SK-N-SH (cell line): ENCODE results near the gene CD6. TPM values are rescaled to one million over a fixed set of nuclear protein-coding genes. Genes with fewer than 3 reads are reported as not detected.

ENCODE experiments used
- CTCF ChIA-PET: fragments of 300-600, 350-600 bp; formaldehyde crosslinking; extraction: SDS; loops from one replicate; lab custom pipeline; 2021; lab: Yijun Ruan, JAX
- POLR2A ChIA-PET: fragments of 350-600 bp; sonication (Branson Sonifier 250); formaldehyde crosslinking; extraction: SDS; loops from one replicate; lab custom pipeline; 2020; ENCODE audit warnings: antibody characterized with exemption, inconsistent platforms; lab: Yijun Ruan, JAX
- DNase-seq: peaks from one replicate; pipeline ENCODE4 v3.0.0; 2012
- H2AFZ ChIP-seq: fragments of 200-600 bp; sonication (generic); 2 replicates; pipeline ENCODE4 v1.8.1; 2016; ENCODE audit warnings: antibody characterized with exemption, mild to moderate bottlenecking, low read depth
- H3F3A ChIP-seq: fragments of 200-600 bp; sonication (generic); replicated peaks from 2 replicates; pipeline ENCODE3; 2016; ENCODE audit warnings: antibody characterized with exemption, mild to moderate bottlenecking; ENCODE audit not compliant: insufficient read depth
- H3K27ac ChIP-seq, 2 experiments: fragments of 200-500 bp in 1 of 2; fragments of 200-600 bp in 1 of 2; sonication (Bioruptor generic) in 1 of 2; sonication (generic), shearing (Covaris generic) in 1 of 2; 2 replicates each; pipeline versions ENCODE4 v1.5.1 to v1.6.1; 2014 to 2016; ENCODE audit warnings: low read depth in 2 of 2, inconsistent platforms in 1 of 2, low read length in 1 of 2, mild to moderate bottlenecking in 1 of 2, mixed read lengths in 1 of 2
- H3K27me3 ChIP-seq: fragments of 200-600 bp; sonication (generic), shearing (Covaris generic); 2 replicates; pipeline ENCODE4 v1.6.1; 2016; ENCODE audit warnings: mixed run types; ENCODE audit not compliant: insufficient read depth
- H3K36me3 ChIP-seq, 2 experiments: fragments of 200-500 bp in 1 of 2; fragments of 200-600 bp in 1 of 2; sonication (Bioruptor generic) in 1 of 2; sonication (generic) in 1 of 2; replicated peaks in 1 of 2; 2 replicates each; pipeline versions ENCODE3 to v1.5.1; 2014 to 2016; ENCODE audit warnings: low read length in 1 of 2, mild to moderate bottlenecking in 1 of 2; ENCODE audit not compliant: insufficient read depth in 2 of 2, control insufficient read depth in 1 of 2
- H3K4me1 ChIP-seq, 2 experiments: fragments of 200-500 bp in 1 of 2; fragments of 200-600 bp in 1 of 2; sonication (Bioruptor generic) in 1 of 2; sonication (generic), shearing (Covaris generic) in 1 of 2; 2 replicates each; pipeline versions ENCODE4 v1.5.1 to v1.6.1; 2014 to 2016; ENCODE audit warnings: low read depth in 1 of 2, low read length in 1 of 2, mixed run types in 1 of 2; ENCODE audit not compliant: insufficient read depth in 2 of 2, control insufficient read depth in 1 of 2
- H3K4me2 ChIP-seq: fragments of 200-600 bp; sonication (generic), shearing (Covaris generic); 2 replicates; pipeline ENCODE4 v1.6.1; 2017; ENCODE audit warnings: mixed run types
- H3K4me3 ChIP-seq, 2 experiments: fragments of 200-500 bp in 1 of 2; fragments of 200-600 bp in 1 of 2; sonication (Bioruptor generic) in 1 of 2; sonication (generic), shearing (Covaris generic) in 1 of 2; 2 replicates each; pipeline versions ENCODE4 v1.5.1 to v1.8.1; 2014 to 2016; ENCODE audit warnings: low read depth in 2 of 2, inconsistent platforms in 1 of 2, low read length in 1 of 2, mild to moderate bottlenecking in 1 of 2, mixed read lengths in 1 of 2, moderate library complexity in 1 of 2
- H3K79me2 ChIP-seq: fragments of 200-600 bp; sonication (generic); 2 replicates; pipeline ENCODE4 v1.8.1; 2017; ENCODE audit warnings: mild to moderate bottlenecking; ENCODE audit not compliant: insufficient read depth
- H3K9ac ChIP-seq: fragments of 200-600 bp; sonication (generic); 2 replicates; pipeline ENCODE4 v1.6.1; 2017; ENCODE audit warnings: mixed run types
- H3K9me2 ChIP-seq: fragments of 200-600 bp; sonication (generic); 2 replicates; pipeline ENCODE4 v1.6.1; 2017; ENCODE audit warnings: mixed run types
- H3K9me3 ChIP-seq: fragments of 200-600 bp; sonication (generic); 2 replicates; pipeline ENCODE4 v1.6.1; 2017; ENCODE audit warnings: mixed run types, mild to moderate bottlenecking, moderate library complexity
- H4K20me1 ChIP-seq: fragments of 200-600 bp; sonication (generic); 2 replicates; pipeline ENCODE4 v1.6.1; 2017; ENCODE audit warnings: mild to moderate bottlenecking, mixed run types; ENCODE audit not compliant: insufficient read depth
- EZH2phosphoT487 ChIP-seq: fragments of 200-600 bp; sonication (generic); IDR thresholded peaks from 2 replicates; pipeline ENCODE4 v1.6.1; 2017; ENCODE audit warnings: low read depth, mixed run types, mild to moderate bottlenecking, antibody characterized with exemption, moderate library complexity, borderline replicate concordance
- FOSL2 ChIP-seq: IDR thresholded peaks from 2 replicates; pipeline ENCODE4 v1.4.0; 2012; ENCODE audit warnings: low read depth, mild to moderate bottlenecking, moderate library complexity, borderline replicate concordance
- GATA2 ChIP-seq: sonication (generic); formaldehyde crosslinking; IDR thresholded peaks from 2 replicates; pipeline ENCODE4 v1.5.0; 2020; ENCODE audit warnings: mild to moderate bottlenecking, missing genetic modification reagents
- RFX5 ChIP-seq: IDR thresholded peaks from 2 replicates; pipeline ENCODE4 v1.6.1; 2012; ENCODE audit warnings: mild to moderate bottlenecking, improper control_type of control experiment, low read length
- RXRA ChIP-seq: IDR thresholded peaks from 2 replicates; pipeline ENCODE4 v1.4.0; 2012; ENCODE audit warnings: low read depth, mild to moderate bottlenecking, borderline replicate concordance
- TCF12 ChIP-seq: IDR thresholded peaks from 2 replicates; pipeline ENCODE4 v1.4.0; 2012
- TEAD4 ChIP-seq: IDR thresholded peaks from 2 replicates; pipeline ENCODE4 v1.4.0; 2012; ENCODE audit warnings: mild to moderate bottlenecking, borderline replicate concordance; ENCODE audit not compliant: insufficient read depth
- WGBS: methylation state at CpG from one replicate; pipeline ENCODE4 v1.1.6; 2017; ENCODE audit warnings: low lambda C conversion rate; 5-methylcytosine and 5-hydroxymethylcytosine counted together
- polyA plus RNA-seq, 3 experiments: library from polyadenylated mRNA; depleted of rRNA; stranded (reverse); fragments of >200 nt; gene quantifications; 2 replicates each; pipeline ENCODE4 v1.2.3, GENCODE V29; 2012
- TF ChIP-seq, protein P1 (sequence below): IDR thresholded peaks from 2 replicates; pipeline ENCODE4 v1.6.1; 2012; ENCODE audit warnings: mild to moderate bottlenecking, low read depth, low read length, moderate library complexity
- TF ChIP-seq, protein P2 (sequence below): fragments of 150-350 bp; IDR thresholded peaks from 2 replicates; pipeline ENCODE4 v1.6.1; 2017; ENCODE audit warnings: antibody characterized with exemption, low read length, low read depth, borderline replicate concordance
- TF ChIP-seq, protein P3 (sequence below): fragments of 200-600 bp; sonication (generic); IDR thresholded peaks from 2 replicates; pipeline ENCODE4 v1.6.1; 2017; ENCODE audit warnings: antibody characterized with exemption, mild to moderate bottlenecking, moderate library complexity

The CD6 gene
- polyA plus RNA-seq, 1 of the 3 experiments (the other 2 are of a cell fraction): not detected

DNA sequence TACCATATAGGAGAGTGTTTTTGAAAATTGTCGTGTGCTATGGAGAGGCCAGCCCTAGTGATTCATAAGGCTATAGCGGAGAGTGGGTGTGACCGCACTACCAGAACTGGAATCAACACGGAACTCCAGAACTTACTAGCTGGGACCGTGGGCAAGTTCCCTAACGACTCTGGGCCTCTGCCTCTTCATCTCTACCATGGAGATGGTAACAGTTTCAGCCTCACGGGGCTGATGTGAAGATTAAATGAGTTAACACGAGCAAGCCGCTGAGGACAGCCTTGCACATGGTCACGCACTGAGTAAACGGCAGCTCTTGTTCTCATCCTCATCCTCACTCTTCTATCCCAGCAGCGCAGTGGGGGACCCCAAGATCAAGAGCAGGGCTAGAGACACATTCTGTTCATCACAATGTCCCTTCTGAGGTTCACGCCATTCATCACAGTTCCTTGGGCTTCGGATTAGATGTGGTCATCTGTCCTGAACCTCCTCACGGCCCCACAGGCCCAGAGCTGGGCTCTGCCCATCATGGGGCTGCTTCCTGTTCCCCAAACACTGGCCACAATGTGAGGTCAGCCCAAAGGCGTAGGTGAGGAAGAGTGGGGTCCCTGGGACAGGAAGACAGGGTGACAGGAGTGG is 83.6 kb downstream of the CD6 start:
- Histone ChIP-seq H3K27me3 (no peaks in the 10 kb centered on the region; the same call in 1 of the 2 replicates), H3K79me2 (no peaks in the 10 kb centered on the region), H3K4me2 (no peak overlapping the region), H3K27ac (no peak overlapping the region), H3K9me3 (no peaks in the 10 kb centered on the region), H3K9me2 (no peaks in the 10 kb centered on the region), H3K9ac (no peak overlapping the region), H3F3A (no peaks in the 10 kb centered on the region), H3K36me3 (no peaks in the 10 kb centered on the region), H4K20me1 (no peaks in the 10 kb centered on the region), H3K4me1 (peaks cover 0 to 13% of the 10 kb centered on the region in 2 experiments; a peak in 1 of 4 replicates), H3K4me3 (no peak overlapping the region), H2AFZ (no peak overlapping the region)
- 73% methylated on average over 16 of the region's 16 CpGs for WGBS
- no peak for DNase-seq
- POLR2A ChIA-PET: no interaction called here
- TF ChIP-seq RFX5 (no peak), TEAD4 (no peak), FOSL2 (no peak), TCF12 (no peak), GATA2 (CRISPR knock-in tag) (no peak), EZH2phosphoT487 (no peak), RXRA (no peak)
- TF ChIP-seq, protein P1, sequence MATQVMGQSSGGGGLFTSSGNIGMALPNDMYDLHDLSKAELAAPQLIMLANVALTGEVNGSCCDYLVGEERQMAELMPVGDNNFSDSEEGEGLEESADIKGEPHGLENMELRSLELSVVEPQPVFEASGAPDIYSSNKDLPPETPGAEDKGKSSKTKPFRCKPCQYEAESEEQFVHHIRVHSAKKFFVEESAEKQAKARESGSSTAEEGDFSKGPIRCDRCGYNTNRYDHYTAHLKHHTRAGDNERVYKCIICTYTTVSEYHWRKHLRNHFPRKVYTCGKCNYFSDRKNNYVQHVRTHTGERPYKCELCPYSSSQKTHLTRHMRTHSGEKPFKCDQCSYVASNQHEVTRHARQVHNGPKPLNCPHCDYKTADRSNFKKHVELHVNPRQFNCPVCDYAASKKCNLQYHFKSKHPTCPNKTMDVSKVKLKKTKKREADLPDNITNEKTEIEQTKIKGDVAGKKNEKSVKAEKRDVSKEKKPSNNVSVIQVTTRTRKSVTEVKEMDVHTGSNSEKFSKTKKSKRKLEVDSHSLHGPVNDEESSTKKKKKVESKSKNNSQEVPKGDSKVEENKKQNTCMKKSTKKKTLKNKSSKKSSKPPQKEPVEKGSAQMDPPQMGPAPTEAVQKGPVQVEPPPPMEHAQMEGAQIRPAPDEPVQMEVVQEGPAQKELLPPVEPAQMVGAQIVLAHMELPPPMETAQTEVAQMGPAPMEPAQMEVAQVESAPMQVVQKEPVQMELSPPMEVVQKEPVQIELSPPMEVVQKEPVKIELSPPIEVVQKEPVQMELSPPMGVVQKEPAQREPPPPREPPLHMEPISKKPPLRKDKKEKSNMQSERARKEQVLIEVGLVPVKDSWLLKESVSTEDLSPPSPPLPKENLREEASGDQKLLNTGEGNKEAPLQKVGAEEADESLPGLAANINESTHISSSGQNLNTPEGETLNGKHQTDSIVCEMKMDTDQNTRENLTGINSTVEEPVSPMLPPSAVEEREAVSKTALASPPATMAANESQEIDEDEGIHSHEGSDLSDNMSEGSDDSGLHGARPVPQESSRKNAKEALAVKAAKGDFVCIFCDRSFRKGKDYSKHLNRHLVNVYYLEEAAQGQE: no peak
- TF ChIP-seq, protein P2, sequence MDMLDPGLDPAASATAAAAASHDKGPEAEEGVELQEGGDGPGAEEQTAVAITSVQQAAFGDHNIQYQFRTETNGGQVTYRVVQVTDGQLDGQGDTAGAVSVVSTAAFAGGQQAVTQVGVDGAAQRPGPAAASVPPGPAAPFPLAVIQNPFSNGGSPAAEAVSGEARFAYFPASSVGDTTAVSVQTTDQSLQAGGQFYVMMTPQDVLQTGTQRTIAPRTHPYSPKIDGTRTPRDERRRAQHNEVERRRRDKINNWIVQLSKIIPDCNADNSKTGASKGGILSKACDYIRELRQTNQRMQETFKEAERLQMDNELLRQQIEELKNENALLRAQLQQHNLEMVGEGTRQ: no peak
- TF ChIP-seq, protein P3, sequence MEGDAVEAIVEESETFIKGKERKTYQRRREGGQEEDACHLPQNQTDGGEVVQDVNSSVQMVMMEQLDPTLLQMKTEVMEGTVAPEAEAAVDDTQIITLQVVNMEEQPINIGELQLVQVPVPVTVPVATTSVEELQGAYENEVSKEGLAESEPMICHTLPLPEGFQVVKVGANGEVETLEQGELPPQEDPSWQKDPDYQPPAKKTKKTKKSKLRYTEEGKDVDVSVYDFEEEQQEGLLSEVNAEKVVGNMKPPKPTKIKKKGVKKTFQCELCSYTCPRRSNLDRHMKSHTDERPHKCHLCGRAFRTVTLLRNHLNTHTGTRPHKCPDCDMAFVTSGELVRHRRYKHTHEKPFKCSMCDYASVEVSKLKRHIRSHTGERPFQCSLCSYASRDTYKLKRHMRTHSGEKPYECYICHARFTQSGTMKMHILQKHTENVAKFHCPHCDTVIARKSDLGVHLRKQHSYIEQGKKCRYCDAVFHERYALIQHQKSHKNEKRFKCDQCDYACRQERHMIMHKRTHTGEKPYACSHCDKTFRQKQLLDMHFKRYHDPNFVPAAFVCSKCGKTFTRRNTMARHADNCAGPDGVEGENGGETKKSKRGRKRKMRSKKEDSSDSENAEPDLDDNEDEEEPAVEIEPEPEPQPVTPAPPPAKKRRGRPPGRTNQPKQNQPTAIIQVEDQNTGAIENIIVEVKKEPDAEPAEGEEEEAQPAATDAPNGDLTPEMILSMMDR: no peak
- CTCF ChIA-PET: interaction anchor here (1.1 to 1.4 kb wide), 4 partner anchors 10 to 85 kb away, joined by 3 to 4 read pairs (median 3); no protein-coding TSS in a partner anchor
